Measurements from ENCODE around the gene MINK1. TPM values are rescaled to one million over a fixed set of nuclear protein-coding genes. Genes with fewer than 3 reads are reported as not detected.

The MINK1 gene
- total and polyA plus RNA-seq, 9 donors: 11.8 to 39.3 (median 29.1) TPM

- H3K4me1 ChIP-seq (ENCODE audit: control insufficient read depth, insufficient read depth, low read length): peaks cover 36% of the 10 kb centered on the region
- peak; percentile 22 for DNase-seq
- peaks cover 52% of the 10 kb centered on the region for H3K36me3 ChIP-seq (ENCODE audit: control insufficient read depth, insufficient read depth, low read length)
- no peak overlapping the region for H3K4me3 ChIP-seq (ENCODE audit: low read length)
- H3K27ac ChIP-seq (ENCODE audit: low read length): no peak overlapping the region
- H3K27me3 ChIP-seq (ENCODE audit: control insufficient read depth, insufficient read depth, low read length): peaks cover 38% of the 10 kb centered on the region
- 66% methylated on average over 7 of the region's 10 CpGs for WGBS (ENCODE audit: insufficient coverage)
- H3K9me3 ChIP-seq (replicated peaks; ENCODE audit: control insufficient read depth, low read depth, low read length): no peaks in the 10 kb centered on the region
Observed at GRCh38 chr17:4897198-4897687, 64.1 kb downstream of the MINK1 start.

- H3K27ac ChIP-seq (ENCODE audit: low read length): no peak overlapping the region
- H3K4me3 ChIP-seq (ENCODE audit: low read length): no peak overlapping the region
- H3K27me3 ChIP-seq (ENCODE audit: control insufficient read depth, insufficient read depth, low read length): peaks cover 38% of the 10 kb centered on the region
- no peaks in the 10 kb centered on the region for H3K9me3 ChIP-seq (replicated peaks; ENCODE audit: control insufficient read depth, low read depth, low read length)
- peaks cover 42% of the 10 kb centered on the region for H3K4me1 ChIP-seq (ENCODE audit: control insufficient read depth, insufficient read depth, low read length)
- H3K36me3 ChIP-seq (ENCODE audit: control insufficient read depth, insufficient read depth, low read length): peaks cover 47% of the 10 kb centered on the region
- DNase-seq: peak; percentile 17
- no CpG with 5 or more reads among the region's 5 CpGs for WGBS (ENCODE audit: insufficient coverage)
Observed at GRCh38 chr17:4897785-4898184, 64.6 kb downstream of the MINK1 start.

GRCh38 chr17:4898351-4898750, 65.2 kb downstream of the MINK1 start:
- Histone ChIP-seq H3K36me3 (ENCODE audit: control insufficient read depth, insufficient read depth, low read length) (peaks cover 41% of the 10 kb centered on the region), H3K9me3 (replicated peaks; ENCODE audit: control insufficient read depth, low read depth, low read length) (no peaks in the 10 kb centered on the region), H3K4me1 (ENCODE audit: control insufficient read depth, insufficient read depth, low read length) (peaks cover 48% of the 10 kb centered on the region), H3K4me3 (ENCODE audit: low read length) (no peak overlapping the region), H3K27ac (ENCODE audit: low read length) (no peak overlapping the region), H3K27me3 (ENCODE audit: control insufficient read depth, insufficient read depth, low read length) (peaks cover 38% of the 10 kb centered on the region)
- peak; percentile 27 for DNase-seq
- WGBS (ENCODE audit: insufficient coverage): 90% methylated on average over 3 of the region's 8 CpGs

GRCh38 chr17:4898927-4899326, 65.8 kb downstream of the MINK1 start:
- peaks cover 38% of the 10 kb centered on the region for H3K27me3 ChIP-seq (ENCODE audit: control insufficient read depth, insufficient read depth, low read length)
- peaks cover 35% of the 10 kb centered on the region for H3K36me3 ChIP-seq (ENCODE audit: control insufficient read depth, insufficient read depth, low read length)
- peak overlapping the region; percentile 45 for H3K4me3 ChIP-seq (ENCODE audit: low read length)
- no peak overlapping the region for H3K27ac ChIP-seq (ENCODE audit: low read length)
- H3K4me1 ChIP-seq (ENCODE audit: control insufficient read depth, insufficient read depth, low read length): peaks cover 51% of the 10 kb centered on the region
- 7% methylated on average over 34 of the region's 34 CpGs for WGBS (ENCODE audit: insufficient coverage)
- no peaks in the 10 kb centered on the region for H3K9me3 ChIP-seq (replicated peaks; ENCODE audit: control insufficient read depth, low read depth, low read length)
- no peak for DNase-seq

- H3K27me3 ChIP-seq (ENCODE audit: control insufficient read depth, insufficient read depth, low read length): peaks cover 38% of the 10 kb centered on the region
- DNase-seq: peak; percentile 87
- peaks cover 51% of the 10 kb centered on the region for H3K4me1 ChIP-seq (ENCODE audit: control insufficient read depth, insufficient read depth, low read length)
- H3K36me3 ChIP-seq (ENCODE audit: control insufficient read depth, insufficient read depth, low read length): peaks cover 29% of the 10 kb centered on the region
- H3K27ac ChIP-seq (ENCODE audit: low read length): peak within 1 kb of the TSS; percentile 20
- H3K9me3 ChIP-seq (replicated peaks; ENCODE audit: control insufficient read depth, low read depth, low read length): no peaks in the 10 kb centered on the region
- H3K4me3 ChIP-seq (ENCODE audit: low read length): peak within 1 kb of the TSS; percentile 45
- WGBS (ENCODE audit: insufficient coverage): 9% methylated on average over 54 of the region's 60 CpGs
Observed at GRCh38 chr17:4899341-4900230, 66.4 kb downstream of the MINK1 start, which contains the start of gene C17orf107. Gene C17orf107, plus strand, starts transcription at chr17:4899536. Its CDS starts 227 bp downstream, at chr17:4899763.

- Histone ChIP-seq H3K36me3 (ENCODE audit: control insufficient read depth, insufficient read depth, low read length) (peaks cover 21% of the 10 kb centered on the region), H3K27ac (ENCODE audit: low read length) (no peak overlapping the region), H3K4me1 (ENCODE audit: control insufficient read depth, insufficient read depth, low read length) (peaks cover 51% of the 10 kb centered on the region), H3K4me3 (ENCODE audit: low read length) (peak overlapping the region; percentile 8), H3K27me3 (ENCODE audit: control insufficient read depth, insufficient read depth, low read length) (peaks cover 38% of the 10 kb centered on the region), H3K9me3 (replicated peaks; ENCODE audit: control insufficient read depth, low read depth, low read length) (no peaks in the 10 kb centered on the region)
- DNase-seq: peak; percentile 56
- WGBS (ENCODE audit: insufficient coverage): 15% methylated on average over 58 of the region's 65 CpGs
Observed at GRCh38 chr17:4900231-4901107, 67.3 kb downstream of the MINK1 start.

GRCh38 chr17:4901108-4901647, 68.0 kb downstream of the MINK1 start:
- no peak for DNase-seq
- H3K27me3 ChIP-seq (ENCODE audit: control insufficient read depth, insufficient read depth, low read length): peaks cover 38% of the 10 kb centered on the region
- H3K4me3 ChIP-seq (ENCODE audit: low read length): peak overlapping the region; percentile 8
- peak overlapping the region; percentile 69 for H3K27ac ChIP-seq (ENCODE audit: low read length)
- WGBS (ENCODE audit: insufficient coverage): 42% methylated on average over 36 of the region's 37 CpGs
- H3K9me3 ChIP-seq (replicated peaks; ENCODE audit: control insufficient read depth, low read depth, low read length): no peaks in the 10 kb centered on the region
- H3K4me1 ChIP-seq (ENCODE audit: control insufficient read depth, insufficient read depth, low read length): peaks cover 51% of the 10 kb centered on the region
- H3K36me3 ChIP-seq (ENCODE audit: control insufficient read depth, insufficient read depth, low read length): peaks cover 14% of the 10 kb centered on the region

GRCh38 chr17:4901648-4902344, 68.7 kb downstream of the MINK1 start:
- H3K27ac ChIP-seq (ENCODE audit: low read length): peak overlapping the region; percentile 75
- peaks cover 38% of the 10 kb centered on the region for H3K27me3 ChIP-seq (ENCODE audit: control insufficient read depth, insufficient read depth, low read length)
- H3K4me1 ChIP-seq (ENCODE audit: control insufficient read depth, insufficient read depth, low read length): peaks cover 51% of the 10 kb centered on the region
- no peak overlapping the region for H3K4me3 ChIP-seq (ENCODE audit: low read length)
- DNase-seq: peak; percentile 76
- WGBS (ENCODE audit: insufficient coverage): 35% methylated on average over 45 of the region's 48 CpGs
- H3K9me3 ChIP-seq (replicated peaks; ENCODE audit: control insufficient read depth, low read depth, low read length): no peaks in the 10 kb centered on the region
- H3K36me3 ChIP-seq (ENCODE audit: control insufficient read depth, insufficient read depth, low read length): peaks cover 8% of the 10 kb centered on the region

- H3K36me3 ChIP-seq (ENCODE audit: control insufficient read depth, insufficient read depth, low read length): peaks cover under 1% of the 10 kb centered on the region
- no peak overlapping the region for H3K4me3 ChIP-seq (ENCODE audit: low read length)
- H3K27ac ChIP-seq (ENCODE audit: low read length): peak overlapping the region; percentile 75
- peaks cover 38% of the 10 kb centered on the region for H3K27me3 ChIP-seq (ENCODE audit: control insufficient read depth, insufficient read depth, low read length)
- no peak for DNase-seq
- peaks cover 51% of the 10 kb centered on the region for H3K4me1 ChIP-seq (ENCODE audit: control insufficient read depth, insufficient read depth, low read length)
- H3K9me3 ChIP-seq (replicated peaks; ENCODE audit: control insufficient read depth, low read depth, low read length): no peaks in the 10 kb centered on the region
- 40% methylated on average over 3 of the region's 8 CpGs for WGBS (ENCODE audit: insufficient coverage)
Observed at GRCh38 chr17:4902540-4902939, 69.4 kb downstream of the MINK1 start.

All from muscle of leg (tissue), 11 donors.